Keratinocyte (primary cell): ENCODE results near the gene RAP1GAP. TPM values are rescaled to one million over a fixed set of nuclear protein-coding genes. Genes with fewer than 3 reads are reported as not detected.

Experiments
- DNase-seq: peaks from one replicate; pipeline ENCODE4 v3.0.0-alpha.2; 2011; ENCODE audit warnings: low read depth, missing footprints, low spot score
- FAIRE-seq: peaks from 2 replicates; lab custom pipeline; 2011; peaks lifted over from hg19 to GRCh38; lab: Jason Lieb, UNC
- H2AFZ ChIP-seq: 2 replicates; pipeline ENCODE4 v1.6.0; 2012; ENCODE audit warnings: low read length, control low read depth, inconsistent platforms; ENCODE audit not compliant: control insufficient read depth
- H3K27ac ChIP-seq: 2 replicates; pipeline ENCODE4 v1.5.1; 2011; ENCODE audit warnings: low read length; ENCODE audit not compliant: control insufficient read depth, insufficient read depth
- H3K27me3 ChIP-seq: 3 replicates; pipeline ENCODE4 v1.6.0; 2011; ENCODE audit warnings: low read length; ENCODE audit not compliant: control insufficient read depth, insufficient read depth; ENCODE audit errors: extremely low read depth
- H3K36me3 ChIP-seq, 2 experiments: 2 replicates in 1 of 2; 3 replicates in 1 of 2; pipeline ENCODE4 v1.5.1; 2011; ENCODE audit warnings: low read length in 2 of 2, mild to moderate bottlenecking in 1 of 2; ENCODE audit not compliant: control insufficient read depth in 2 of 2, insufficient read depth in 2 of 2; ENCODE audit errors: extremely low read depth in 1 of 2
- H3K4me1 ChIP-seq: 3 replicates; pipeline ENCODE4 v1.5.1; 2011; ENCODE audit warnings: low read length; ENCODE audit not compliant: control insufficient read depth, insufficient read depth; ENCODE audit errors: extremely low read depth
- H3K4me2 ChIP-seq: 3 replicates; pipeline ENCODE4 v1.6.0; 2011; ENCODE audit warnings: low read depth, low read length; ENCODE audit not compliant: control insufficient read depth, insufficient read depth; ENCODE audit errors: extremely low read depth
- H3K4me3 ChIP-seq, 3 experiments: fragments of 200-600 bp in 1 of 3; sonication (generic) in 1 of 3; 2 replicates in 2 of 3; 3 replicates in 1 of 3; pipeline ENCODE4 v1.5.1; 2011 to 2016; ENCODE audit warnings: low read length in 3 of 3, mild to moderate bottlenecking in 3 of 3, control low read depth in 2 of 3, inconsistent platforms in 1 of 3, low read depth in 1 of 3, mixed read lengths in 1 of 3, mixed run types in 1 of 3, moderate library complexity in 1 of 3; ENCODE audit not compliant: control insufficient read depth in 2 of 3, insufficient read depth in 2 of 3; ENCODE audit errors: extremely low read depth in 1 of 3
- H3K79me2 ChIP-seq: 2 replicates; pipeline ENCODE4 v1.6.0; 2012; ENCODE audit warnings: low read length; ENCODE audit not compliant: control insufficient read depth, insufficient read depth
- H3K9ac ChIP-seq: 3 replicates; pipeline ENCODE4 v1.6.0; 2011; ENCODE audit warnings: low read length; ENCODE audit not compliant: control insufficient read depth, insufficient read depth; ENCODE audit errors: extremely low read depth
- H3K9me1 ChIP-seq: 3 replicates; pipeline ENCODE4 v1.6.0; 2011; ENCODE audit warnings: low read length; ENCODE audit not compliant: control insufficient read depth, insufficient read depth; ENCODE audit errors: extremely low read depth
- H3K9me3 ChIP-seq: 2 replicates; pipeline ENCODE4 v1.5.1; 2012; ENCODE audit warnings: low read depth, low read length; ENCODE audit not compliant: control insufficient read depth
- H4K20me1 ChIP-seq: 3 replicates; pipeline ENCODE4 v1.6.0; 2011; ENCODE audit warnings: low read length; ENCODE audit not compliant: control insufficient read depth, insufficient read depth; ENCODE audit errors: extremely low read depth
- CTCF ChIP-seq, 3 experiments: IDR thresholded peaks in 1 of 3; conservative IDR thresholded peaks in 1 of 3; optimal IDR thresholded peaks in 1 of 3; 2 replicates in 2 of 3; 3 replicates in 1 of 3; pipeline versions ENCODE3 to v1.5.1; 2011; ENCODE audit warnings: low read length in 3 of 3, mild to moderate bottlenecking in 3 of 3, moderate library complexity in 2 of 3, control low read depth in 1 of 3, inconsistent platforms in 1 of 3; ENCODE audit not compliant: insufficient read depth in 2 of 3; ENCODE audit errors: extremely low read depth in 1 of 3
- EZH2 ChIP-seq: IDR thresholded peaks from one replicate; pipeline ENCODE4 v1.6.1; 2012; ENCODE audit warnings: inconsistent platforms, mild to moderate bottlenecking, low read length, moderate library complexity
- dilution Hi-C: fragments of 300-500 bp; cut with MboI; formaldehyde crosslinking; loops from one replicate; pipeline ENCODE4 v1.7.0; 2020; ENCODE audit warnings: low sequenced_read_pairs; ENCODE audit not compliant: extremely low pct_ligation_motif_present
- polyA plus RNA-seq, 5 experiments: library from polyadenylated mRNA; depleted of rRNA in 3 of 5; stranded (reverse) in 3 of 5; stranded (forward) in 1 of 5; unstranded in 1 of 5; fragments of >200 nt; gene quantifications; 1 replicate in 1 of 5; 2 replicates in 3 of 5; 3 replicates in 1 of 5; pipeline versions ENCODE4 v1.2.1 to v1.2.3, GENCODE V29; 2011 to 2012; ENCODE audit warnings: missing spikeins in 2 of 5, low read depth in 1 of 5, low replicate concordance in 1 of 5

The RAP1GAP gene
- polyA plus RNA-seq, 1 donor (not counting 4 experiments of a cell fraction or from before 2014, with no cell fraction given): 1.1 TPM

- H3K9ac ChIP-seq: no peak overlapping the region
Observed at GRCh38 chr1:21586222-21586621, 82.9 kb downstream of the RAP1GAP start.

GRCh38 chr1:21585037-21585436, 84.1 kb downstream of the RAP1GAP start:
- Histone ChIP-seq H3K36me3 (no peaks in the 10 kb centered on the region), H3K4me1 (no peaks in the 10 kb centered on the region), H3K4me2 (no peak overlapping the region), H3K79me2 (no peaks in the 10 kb centered on the region), H4K20me1 (no peaks in the 10 kb centered on the region), H3K9me1 (no peaks in the 10 kb centered on the region), H3K9me3 (no peaks in the 10 kb centered on the region), H2AFZ (no peak overlapping the region), H3K27me3 (peaks cover 14% of the 10 kb centered on the region), H3K4me3 (no peak overlapping the region), H3K27ac (no peak overlapping the region), H3K9ac (no peak overlapping the region)
- TF ChIP-seq CTCF (optimal IDR thresholded peaks at IDR 0.05 in 1 of 3, IDR thresholded peaks at IDR 0.05 in 1 of 3, conservative IDR thresholded peaks at IDR 0.05 in 1 of 3; ENCODE audit: extremely low read depth in 1 of 3, insufficient read depth in 2 of 3, low read length in 3 of 3) (no peak), EZH2 (no peak)
- dilution Hi-C loops: no loop called here
- FAIRE-seq: no peak
- DNase-seq: no peak

More at GRCh38 chr1:21586222-21586621, 82.9 kb downstream of the RAP1GAP start:
- no peaks in the 10 kb centered on the region for H3K36me3 ChIP-seq
- no peak overlapping the region for H2AFZ ChIP-seq
- no peak overlapping the region for H3K4me3 ChIP-seq
- no peak for DNase-seq
- TF ChIP-seq CTCF (optimal IDR thresholded peaks at IDR 0.05 in 1 of 3, IDR thresholded peaks at IDR 0.05 in 1 of 3, conservative IDR thresholded peaks at IDR 0.05 in 1 of 3; ENCODE audit: extremely low read depth in 1 of 3, insufficient read depth in 2 of 3, low read length in 3 of 3): no peak
- no peak for TF ChIP-seq EZH2
- no peaks in the 10 kb centered on the region for H3K79me2 ChIP-seq
- no peak overlapping the region for H3K27ac ChIP-seq
- H3K9me3 ChIP-seq: no peaks in the 10 kb centered on the region
- H3K9me1 ChIP-seq: no peaks in the 10 kb centered on the region
- dilution Hi-C loops: no loop called here
- peaks cover 14% of the 10 kb centered on the region for H3K27me3 ChIP-seq
- no peak for FAIRE-seq
- H3K4me2 ChIP-seq: no peak overlapping the region
- H4K20me1 ChIP-seq: no peaks in the 10 kb centered on the region
- H3K4me1 ChIP-seq: no peaks in the 10 kb centered on the region
